Heart left ventricle (tissue), 16 donors: ENCODE measurements around the gene KCND3. TPM values are rescaled to one million over a fixed set of nuclear protein-coding genes. Genes with fewer than 3 reads are reported as not detected.

Source experiments
- ATAC-seq, 4 donors: fragments of 200-7000 bp; cut with Tn5 transposase; one replicate each; pipeline ENCODE4 v1.9.1; 2020 to 2022; ENCODE audit warnings: moderate library complexity in 4 of 4, mild to moderate bottlenecking in 3 of 4, moderate number of reproducible peaks in 1 of 4
- DNase-seq, 5 donors: peaks; one replicate each; pipeline ENCODE4 v3.0.0-alpha.2; 2020
- H3K27ac ChIP-seq, 12 donors: fragments of 200-600 bp; sonication (generic) in 4 of 12; one replicate each; pipeline versions ENCODE4 v1.5.0 to v1.8.0; 2016 to 2022; ENCODE audit warnings: mild to moderate bottlenecking in 2 of 12
- H3K27me3 ChIP-seq, 9 donors: fragments of 200-600 bp; sonication (generic) in 2 of 9; one replicate each; pipeline versions ENCODE4 v1.5.1 to v1.8.0; 2016 to 2022; ENCODE audit warnings: mild to moderate bottlenecking in 3 of 9
- H3K36me3 ChIP-seq, 9 donors: fragments of 200-600 bp; sonication (generic) in 2 of 9; one replicate each; pipeline versions ENCODE4 v1.5.0 to v1.8.0; 2018 to 2022; ENCODE audit warnings: mild to moderate bottlenecking in 2 of 9
- H3K4me1 ChIP-seq, 12 donors: fragments of 200-600 bp; sonication (generic) in 4 of 12; one replicate each; pipeline versions ENCODE4 v1.5.0 to v1.8.0; 2016 to 2022; ENCODE audit warnings: mild to moderate bottlenecking in 3 of 12
- H3K4me3 ChIP-seq, 12 donors: fragments of 200-600 bp; sonication (generic) in 4 of 12; one replicate each; pipeline versions ENCODE4 v1.5.0 to v1.8.0; 2017 to 2022; ENCODE audit warnings: mild to moderate bottlenecking in 9 of 12, moderate library complexity in 4 of 12
- H3K9me3 ChIP-seq, 12 donors: fragments of 200-600 bp; sonication (generic) in 4 of 12; one replicate each; pipeline versions ENCODE4 v1.5.0 to v1.8.0; 2016 to 2022; ENCODE audit warnings: mild to moderate bottlenecking in 1 of 12
- CTCF ChIP-seq, 12 donors: fragments of 200-600 bp; sonication (generic) in 4 of 12; IDR thresholded peaks; one replicate each; pipeline versions ENCODE4 v1.5.0 to v1.8.0; 2018 to 2022; ENCODE audit warnings: antibody characterized with exemption in 12 of 12, mild to moderate bottlenecking in 5 of 12
- POLR2A ChIP-seq, 2 donors: fragments of 450-650 bp; IDR thresholded peaks; one replicate each; pipeline ENCODE4 v1.6.1; 2017; ENCODE audit warnings: antibody characterized with exemption in 2 of 2, mild to moderate bottlenecking in 2 of 2, moderate library complexity in 2 of 2
- WGBS, 4 donors: extraction: QIAGEN DNeasy Blood & Tissue Kit in 2 of 4; methylation state at CpG; one replicate each; pipeline versions ENCODE4 v1.1.5 to v1.1.7; 2013 to 2018; 5-methylcytosine and 5-hydroxymethylcytosine counted together
- intact Hi-C, 10 donors: fragments of 100-400 bp; cut with DNase I; formaldehyde crosslinking; loops; one replicate each; pipeline versions ENCODE4 v1.11.1 to v1.14.2; 2022
- polyA plus RNA-seq, 2 donors: library from polyadenylated mRNA; stranded (reverse); fragments of 200-250 nt; gene quantifications; one replicate each; pipeline ENCODE4 v1.2.3, GENCODE V29; 2013
- total RNA-seq, 9 donors: library from RNA; depleted of rRNA in 2 of 9; stranded (reverse); fragments of >200 nt in 2 of 9; fragmentation: NEBNext Ultra II Directional in 3 of 9; extraction: Animal tissue kit (Norgen Biotek cat#: 25700) in 3 of 9; gene quantifications; one replicate each; pipeline versions ENCODE4 v1.1.0 to v1.2.4, GENCODE V29; 2016 to 2023
- donor health status: ischemic (EF 13 %, LVEDD 7.1; RV severe dilation, severe dysfunction).
- donor health status: healthy with polysubstance abuse.
- donor health status: DM: no; HTN: yes; CAD: no.
- donor health status: DM: no; HTN: no; CAD: no.
- donor health status: ischemic (EF 25% LVEDD 6.9; RV normal size, moderate dysfunction).
- donor health status: ischemic (EF 25% LVEDD 5.7; RV mildly dilated, moderate dysfunction).
- donor health status: healthy.
- donor health status: DM: yes; HTN: yes; CAD: no.
- donor health status: ischemic (EF 35%, LVEDD 5.7; RV mildly dilated, moderate dysfunction).
- donor health status: nonischemic (EF 11% LVEDD 7.7; RV severe dilation, severe dysfunction).
- donor health status: DM: yes; HTN: yes; CAD: no.
- donor health status: PGD.
- donor health status: ischemic (EF 29% LVEDD 5.4; RV normal size, mild dysfunction).
- donor health status: nonischemic (EF 23%, LVEDD 6.1; RV moderate dilation, normal function).

The KCND3 gene
- total and polyA plus RNA-seq, 11 donors: 7.2 to 23.0 (median 15.3) TPM

GRCh38 chr1:111990026-111990877, 784 bp upstream of the KCND3 start:
- 0 to 1% (median 1%) methylated on average over 40 to 72 of the region's 72 CpGs for WGBS, 4 donors
- H3K4me1 ChIP-seq: peaks cover 0 to 62% (median 23%) of the 10 kb centered on the region in 12 donors
- ATAC-seq (peak in 3 of 4 donors; percentile 10 to 36 (median 28)), DNase-seq (peak in 4 of 5 donors; percentile 39 to 64 (median 47))
- peak overlapping the region; percentile 47 to 91 (median 80) for H3K27ac ChIP-seq
- peaks cover 0 to 49% (median 3%) of the 10 kb centered on the region in 9 donors for H3K27me3 ChIP-seq
- intact Hi-C loops: loop anchor here in 9 of 10 donors (1.0 to 10.0 kb wide), 13 partner anchors 105 to 347 kb away; no protein-coding TSS in a partner anchor
- no peaks in the 10 kb centered on the region for H3K36me3 ChIP-seq
- TF ChIP-seq POLR2A (IDR thresholded peaks at IDR 0.05) (no peak), CTCF (IDR thresholded peaks at IDR 0.05) (no peak)
- peak overlapping the region; percentile 49 to 82 (median 64) for H3K4me3 ChIP-seq
- no peaks in the 10 kb centered on the region for H3K9me3 ChIP-seq

- peak overlapping the region in 11 of 12 donors; percentile 37 to 91 (median 82) for H3K27ac ChIP-seq
- TF ChIP-seq POLR2A (IDR thresholded peaks at IDR 0.05) (no peak), CTCF (IDR thresholded peaks at IDR 0.05) (no peak)
- peak overlapping the region; percentile 35 to 82 (median 62) for H3K4me3 ChIP-seq
- peak; percentile 26 to 68 (median 53) for DNase-seq
- intact Hi-C loops: loop anchor here in 2 of 10 donors (5.0 to 10.0 kb wide), 2 partner anchors 104 to 142 kb away; no protein-coding TSS in a partner anchor
- peaks cover 0 to 49% (median 3%) of the 10 kb centered on the region in 9 donors for H3K27me3 ChIP-seq
- WGBS, 4 donors: 2% methylated on average over 31 to 51 of the region's 51 CpGs
- H3K4me1 ChIP-seq: peaks cover 0 to 69% (median 25%) of the 10 kb centered on the region in 12 donors
- no peaks in the 10 kb centered on the region for H3K36me3 ChIP-seq
- no peaks in the 10 kb centered on the region for H3K9me3 ChIP-seq
- peak in 1 of 4 donors; percentile 10 for ATAC-seq
These were observed 570 bp downstream of the KCND3 start for GRCh38 chr1:111988743-111989453.

- WGBS, 4 donors: 21 to 28% (median 25%) methylated on average over 8 of the region's 8 CpGs
- peaks cover 0 to 49% (median 3%) of the 10 kb centered on the region in 9 donors for H3K27me3 ChIP-seq
- intact Hi-C loops: loop anchor here in 2 of 10 donors (5.0 to 10.0 kb wide), 2 partner anchors 104 to 141 kb away; no protein-coding TSS in a partner anchor
These were observed 1.1 kb downstream of the KCND3 start for GRCh38 chr1:111988377-111988742.

More at GRCh38 chr1:111988377-111988742, 1.1 kb downstream of the KCND3 start:
- DNase-seq (no peak), ATAC-seq (no peak)
- H3K4me1 ChIP-seq: peaks cover 0 to 69% (median 25%) of the 10 kb centered on the region in 12 donors
- H3K27ac ChIP-seq: peak overlapping the region in 11 of 12 donors; percentile 46 to 91 (median 82)
- H3K36me3 ChIP-seq: no peaks in the 10 kb centered on the region
- no peak for TF ChIP-seq POLR2A (IDR thresholded peaks at IDR 0.05)
- TF ChIP-seq CTCF (IDR thresholded peaks at IDR 0.05): no peak
- no peaks in the 10 kb centered on the region for H3K9me3 ChIP-seq
- peak overlapping the region in 10 of 12 donors; percentile 35 to 82 (median 65) for H3K4me3 ChIP-seq
